ENCODE measurements around the gene ZMYM2.

ZMYM2 gene

DNA sequence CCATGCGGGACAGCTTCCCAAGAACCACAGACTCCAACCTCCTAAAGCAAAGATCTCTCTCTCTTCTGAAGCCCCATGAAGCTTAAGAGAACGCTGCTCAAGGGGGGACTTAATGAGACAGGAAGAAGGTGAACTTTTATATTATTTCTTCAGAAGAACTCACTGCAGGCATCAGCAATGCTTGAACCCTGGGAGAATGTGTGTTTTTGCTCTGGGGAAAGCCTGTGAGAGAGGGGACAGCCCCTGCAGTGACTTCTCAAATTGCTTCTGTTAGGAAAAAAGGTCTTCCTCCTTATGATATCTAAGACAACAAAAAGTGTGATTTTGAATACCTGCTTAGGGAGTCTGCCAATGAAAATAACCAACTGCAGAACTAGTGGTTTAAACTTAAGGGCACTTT is 179.3 kb downstream of the ZMYM2 start:
- no peak for DNase-seq

DNA sequence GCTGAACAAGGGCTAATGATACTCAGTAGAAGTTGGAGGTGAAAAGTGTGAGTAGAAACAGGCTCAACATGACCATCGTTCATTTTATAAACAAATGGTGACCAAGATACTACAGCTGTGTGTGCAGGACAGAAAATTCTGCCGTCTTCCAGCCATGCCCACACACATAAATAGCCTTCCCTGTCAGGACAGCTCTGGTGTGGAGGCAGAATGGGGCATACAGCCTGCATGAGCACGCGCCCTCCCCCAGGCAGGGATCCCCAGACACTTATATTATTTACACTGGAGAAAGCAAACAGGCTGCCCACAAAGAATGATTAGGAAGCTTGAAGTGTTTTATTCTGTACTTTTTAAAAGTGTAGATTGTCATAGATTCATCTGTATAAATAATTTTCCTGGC is 182.0 kb downstream of the ZMYM2 start:
- no peak for DNase-seq

All from fibroblast of upper back skin (primary cell).